GM23338 (cell line): ENCODE measurements around the gene MUC6. TPM values are rescaled to one million over a fixed set of nuclear protein-coding genes. Genes with fewer than 3 reads are reported as not detected.

Source experiments
- ATAC-seq: fragments of 200-7000 bp; cut with Tn5 transposase; 3 replicates; pipeline ENCODE4 v1.9.1; 2020
- DNase-seq: peaks from one replicate; pipeline ENCODE4 v3.0.0-alpha.2; 2015; ENCODE audit warnings: low spot score
- H2AFZ ChIP-seq: fragments of 200-600 bp; sonication (generic); 2 replicates; pipeline ENCODE4 v1.8.0; 2016; ENCODE audit warnings: antibody characterized with exemption, mild to moderate bottlenecking, moderate library complexity
- H3F3A ChIP-seq: fragments of 200-600 bp; sonication (generic); replicated peaks from 2 replicates; pipeline ENCODE4 v1.8.0; 2017; ENCODE audit warnings: antibody characterized with exemption, mixed run types, low read depth
- H3K27ac ChIP-seq: fragments of 200-600 bp; sonication (generic); 2 replicates; pipeline ENCODE4 v1.6.1; 2016; ENCODE audit warnings: low read depth
- H3K27me3 ChIP-seq: fragments of 200-600 bp; sonication (generic); 2 replicates; pipeline ENCODE4 v1.8.0; 2016; ENCODE audit warnings: mild to moderate bottlenecking, mixed run types, moderate library complexity; ENCODE audit not compliant: insufficient read depth
- H3K36me3 ChIP-seq: fragments of 200-600 bp; sonication (generic); 2 replicates; pipeline ENCODE4 v1.8.0; 2016; ENCODE audit warnings: mild to moderate bottlenecking; ENCODE audit not compliant: insufficient read depth
- H3K4me1 ChIP-seq: fragments of 200-600 bp; sonication (generic); 2 replicates; pipeline ENCODE4 v1.8.0; 2016; ENCODE audit warnings: mild to moderate bottlenecking, moderate library complexity; ENCODE audit not compliant: insufficient read depth
- H3K4me2 ChIP-seq: fragments of 200-600 bp; sonication (generic); 2 replicates; pipeline ENCODE4 v1.7.1; 2017; ENCODE audit warnings: mixed run types
- H3K4me3 ChIP-seq: fragments of 200-600 bp; sonication (generic); 2 replicates; pipeline ENCODE4 v1.6.1; 2016; ENCODE audit warnings: mixed run types
- H3K79me2 ChIP-seq: fragments of 200-600 bp; sonication (generic); replicated peaks from 2 replicates; pipeline ENCODE4 v1.8.0; 2017; ENCODE audit warnings: mild to moderate bottlenecking; ENCODE audit not compliant: insufficient read depth
- H3K9me2 ChIP-seq: fragments of 200-600 bp; sonication (generic); 2 replicates; pipeline ENCODE4 v1.8.0; 2017; ENCODE audit not compliant: insufficient read depth
- H4K20me1 ChIP-seq: fragments of 200-600 bp; sonication (generic); replicated peaks from 2 replicates; pipeline ENCODE4 v1.8.0; 2017; ENCODE audit warnings: mild to moderate bottlenecking; ENCODE audit not compliant: insufficient read depth
- H3K27ac Mint-ChIP-seq: 2 replicates; pipeline ENCODE4 v1.8.0; 2020; ENCODE audit warnings: inconsistent platforms, mild to moderate bottlenecking, moderate library complexity, mixed read lengths
- H3K27me3 Mint-ChIP-seq: 3 replicates; pipeline ENCODE4 v1.8.0; 2022; ENCODE audit warnings: low read depth, mild to moderate bottlenecking, moderate library complexity, mixed read lengths, inconsistent platforms; ENCODE audit not compliant: insufficient read depth, poor library complexity
- H3K36me3 Mint-ChIP-seq: 3 replicates; pipeline ENCODE4 v1.8.0; 2021; ENCODE audit warnings: low read depth, mild to moderate bottlenecking, inconsistent platforms, moderate library complexity, mixed read lengths
- H3K4me1 Mint-ChIP-seq: 3 replicates; pipeline ENCODE4 v1.8.0; 2020; ENCODE audit warnings: mild to moderate bottlenecking, inconsistent platforms, mixed read lengths
- H3K4me3 Mint-ChIP-seq: 3 replicates; pipeline ENCODE4 v1.8.0; 2021; ENCODE audit warnings: moderate library complexity, mild to moderate bottlenecking, inconsistent platforms, mixed read lengths
- H3K9me3 Mint-ChIP-seq: 3 replicates; pipeline ENCODE4 v1.8.0; 2020; ENCODE audit warnings: moderate library complexity, mild to moderate bottlenecking, inconsistent platforms, mixed read lengths
- CREB1 ChIP-seq: fragments of 250-450 bp; sonication (Bioruptor Pico); IDR thresholded peaks from 2 replicates; pipeline ENCODE4 v1.5.0; 2020; ENCODE audit warnings: low read depth, mild to moderate bottlenecking, moderate library complexity
- EZH2 ChIP-seq: fragments of 200-600 bp; sonication (generic); IDR thresholded peaks from one replicate; pipeline ENCODE4 v1.8.0; 2017; ENCODE audit warnings: antibody characterized with exemption, mild to moderate bottlenecking, low read depth; ENCODE audit not compliant: unreplicated experiment
- EZH2phosphoT487 ChIP-seq: fragments of 200-600 bp; sonication (generic); IDR thresholded peaks from one replicate; pipeline ENCODE4 v1.8.1; 2018; ENCODE audit warnings: antibody characterized with exemption; ENCODE audit not compliant: unreplicated experiment
- JUNB ChIP-seq: IDR thresholded peaks from one replicate; pipeline ENCODE4 v1.6.1; 2016; ENCODE audit warnings: antibody characterized with exemption; ENCODE audit not compliant: unreplicated experiment
- NANOG ChIP-seq: IDR thresholded peaks from 2 replicates; pipeline ENCODE4 v1.6.1; 2016; ENCODE audit warnings: antibody characterized with exemption, borderline replicate concordance
- POLR2AphosphoS5 ChIP-seq: IDR thresholded peaks from 2 replicates; pipeline ENCODE4 v1.6.1; 2016; ENCODE audit warnings: antibody characterized with exemption, low read depth
- STAT1 ChIP-seq: IDR thresholded peaks from one replicate; pipeline ENCODE4 v1.6.1; 2016; ENCODE audit warnings: antibody characterized with exemption; ENCODE audit not compliant: unreplicated experiment
- ZNF114 ChIP-seq: fragments of 250-450 bp; sonication (Bioruptor Pico); IDR thresholded peaks from 2 replicates; pipeline ENCODE4 v1.5.0; 2020; ENCODE audit warnings: mild to moderate bottlenecking, moderate library complexity
- ZNF331 ChIP-seq: fragments of 250-450 bp; sonication (Bioruptor Pico); IDR thresholded peaks from 2 replicates; pipeline ENCODE4 v1.5.0; 2020; ENCODE audit warnings: low read depth, mild to moderate bottlenecking, moderate library complexity
- polyA plus RNA-seq: library from polyadenylated mRNA; unstranded; fragments of >200 nt; fragmentation: Nextera tagmentation; extraction: Ambion mirVana; gene quantifications from 2 replicates; pipeline ENCODE4 v1.2.1, GENCODE V29; 2016
- total RNA-seq: library from RNA; depleted of rRNA; stranded (reverse); fragments of >200 nt; shearing (Covaris generic); gene quantifications from 2 replicates; pipeline ENCODE4 v1.2.3, GENCODE V29; 2014
- TF ChIP-seq, protein P1 (sequence below): IDR thresholded peaks from one replicate; pipeline ENCODE4 v1.6.1; 2018; ENCODE audit warnings: antibody characterized with exemption; ENCODE audit not compliant: unreplicated experiment
- TF ChIP-seq, protein P2 (sequence below): IDR thresholded peaks from 2 replicates; pipeline ENCODE4 v1.6.1; 2016; ENCODE audit warnings: antibody characterized with exemption
- TF ChIP-seq, protein P3 (sequence below): fragments of 250-450 bp; sonication (Bioruptor Pico); IDR thresholded peaks from 2 replicates; pipeline ENCODE4 v1.5.0; 2020; ENCODE audit warnings: mild to moderate bottlenecking, moderate library complexity
- TF ChIP-seq, protein P4 (sequence below), 2 experiments: fragments of 200-600 bp in 1 of 2; sonication (generic) in 1 of 2; conservative IDR thresholded peaks; 2 replicates each; pipeline versions ENCODE4 v1.5.1 to v1.6.1; 2016 to 2017; ENCODE audit warnings: antibody characterized with exemption in 2 of 2, low read depth in 2 of 2, mild to moderate bottlenecking in 2 of 2, moderate library complexity in 1 of 2

MUC6 gene
- total and polyA plus RNA-seq, 2 experiments from 2014 or later: not detected

DNA sequence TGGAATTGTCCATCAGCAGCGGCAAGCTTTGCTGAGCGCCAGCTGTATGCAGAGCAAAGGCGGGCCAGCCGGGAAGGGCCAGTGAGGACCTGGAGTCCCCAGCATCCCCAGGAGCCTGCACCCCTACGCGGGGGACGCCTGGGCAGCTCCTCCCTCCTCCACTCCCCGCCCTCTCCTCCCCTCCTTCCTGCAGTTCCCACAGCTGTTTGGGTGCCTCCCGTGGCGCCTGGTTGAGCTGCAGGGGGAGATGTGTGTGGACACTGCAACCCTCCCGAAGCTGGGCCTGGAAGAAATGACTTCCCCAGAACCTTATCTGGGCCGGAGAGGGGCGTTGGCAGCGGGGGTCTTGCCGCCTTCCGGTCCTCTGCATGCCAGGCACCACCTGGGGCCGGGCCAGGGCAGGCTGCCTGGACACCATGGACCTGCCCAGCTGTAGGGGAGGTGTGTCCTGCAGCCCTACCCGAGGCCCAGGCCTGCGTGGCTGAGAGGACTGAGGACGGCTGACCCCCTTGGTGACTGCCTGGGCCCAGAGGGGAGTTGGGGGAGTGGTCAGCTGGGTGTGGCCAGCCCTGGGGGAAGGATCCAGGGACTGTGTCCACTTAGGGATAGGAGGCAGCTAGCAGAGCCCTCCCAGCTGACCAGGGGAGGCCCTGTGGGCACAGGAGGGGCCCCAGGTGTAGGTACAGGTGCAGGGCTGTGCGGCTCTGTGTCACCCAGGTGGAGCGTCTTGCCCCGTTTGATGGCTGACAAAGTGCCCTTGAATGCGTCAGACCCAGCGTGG, 16.8 kb upstream of the MUC6 start:
- no peak overlapping the region for H3K4me3 ChIP-seq
- H4K20me1 ChIP-seq: no peaks in the 10 kb centered on the region
- H3K4me2 ChIP-seq: no peak overlapping the region
- Mint-ChIP-seq H3K4me1 (no peaks in the 10 kb centered on the region; the same call in 2 of the 3 replicates), H3K36me3 (no peaks in the 10 kb centered on the region), H3K4me3 (no peak overlapping the region), H3K9me3 (no peaks in the 10 kb centered on the region), H3K27ac (no peak overlapping the region), H3K27me3 (peaks cover 5% of the 10 kb centered on the region)
- no peaks in the 10 kb centered on the region for H3K79me2 ChIP-seq
- DNase-seq (no peak), ATAC-seq (no peak)
- H2AFZ ChIP-seq: no peak overlapping the region
- H3K36me3 ChIP-seq: no peaks in the 10 kb centered on the region
- H3K9me2 ChIP-seq: no peaks in the 10 kb centered on the region
- no peak overlapping the region for H3K27ac ChIP-seq
- no peak for TF ChIP-seq NANOG
- no peak for TF ChIP-seq ZNF331 (CRISPR knock-in tag)
- TF ChIP-seq, protein P1, sequence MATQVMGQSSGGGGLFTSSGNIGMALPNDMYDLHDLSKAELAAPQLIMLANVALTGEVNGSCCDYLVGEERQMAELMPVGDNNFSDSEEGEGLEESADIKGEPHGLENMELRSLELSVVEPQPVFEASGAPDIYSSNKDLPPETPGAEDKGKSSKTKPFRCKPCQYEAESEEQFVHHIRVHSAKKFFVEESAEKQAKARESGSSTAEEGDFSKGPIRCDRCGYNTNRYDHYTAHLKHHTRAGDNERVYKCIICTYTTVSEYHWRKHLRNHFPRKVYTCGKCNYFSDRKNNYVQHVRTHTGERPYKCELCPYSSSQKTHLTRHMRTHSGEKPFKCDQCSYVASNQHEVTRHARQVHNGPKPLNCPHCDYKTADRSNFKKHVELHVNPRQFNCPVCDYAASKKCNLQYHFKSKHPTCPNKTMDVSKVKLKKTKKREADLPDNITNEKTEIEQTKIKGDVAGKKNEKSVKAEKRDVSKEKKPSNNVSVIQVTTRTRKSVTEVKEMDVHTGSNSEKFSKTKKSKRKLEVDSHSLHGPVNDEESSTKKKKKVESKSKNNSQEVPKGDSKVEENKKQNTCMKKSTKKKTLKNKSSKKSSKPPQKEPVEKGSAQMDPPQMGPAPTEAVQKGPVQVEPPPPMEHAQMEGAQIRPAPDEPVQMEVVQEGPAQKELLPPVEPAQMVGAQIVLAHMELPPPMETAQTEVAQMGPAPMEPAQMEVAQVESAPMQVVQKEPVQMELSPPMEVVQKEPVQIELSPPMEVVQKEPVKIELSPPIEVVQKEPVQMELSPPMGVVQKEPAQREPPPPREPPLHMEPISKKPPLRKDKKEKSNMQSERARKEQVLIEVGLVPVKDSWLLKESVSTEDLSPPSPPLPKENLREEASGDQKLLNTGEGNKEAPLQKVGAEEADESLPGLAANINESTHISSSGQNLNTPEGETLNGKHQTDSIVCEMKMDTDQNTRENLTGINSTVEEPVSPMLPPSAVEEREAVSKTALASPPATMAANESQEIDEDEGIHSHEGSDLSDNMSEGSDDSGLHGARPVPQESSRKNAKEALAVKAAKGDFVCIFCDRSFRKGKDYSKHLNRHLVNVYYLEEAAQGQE: no peak
- TF ChIP-seq CREB1: no peak
- TF ChIP-seq, protein P2, sequence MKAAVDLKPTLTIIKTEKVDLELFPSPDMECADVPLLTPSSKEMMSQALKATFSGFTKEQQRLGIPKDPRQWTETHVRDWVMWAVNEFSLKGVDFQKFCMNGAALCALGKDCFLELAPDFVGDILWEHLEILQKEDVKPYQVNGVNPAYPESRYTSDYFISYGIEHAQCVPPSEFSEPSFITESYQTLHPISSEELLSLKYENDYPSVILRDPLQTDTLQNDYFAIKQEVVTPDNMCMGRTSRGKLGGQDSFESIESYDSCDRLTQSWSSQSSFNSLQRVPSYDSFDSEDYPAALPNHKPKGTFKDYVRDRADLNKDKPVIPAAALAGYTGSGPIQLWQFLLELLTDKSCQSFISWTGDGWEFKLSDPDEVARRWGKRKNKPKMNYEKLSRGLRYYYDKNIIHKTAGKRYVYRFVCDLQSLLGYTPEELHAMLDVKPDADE: no peak
- no peak for TF ChIP-seq JUNB
- TF ChIP-seq ZNF114: no peak
- TF ChIP-seq STAT1: no peak
- TF ChIP-seq EZH2phosphoT487: no peak
- TF ChIP-seq EZH2: no peak
- no peak for TF ChIP-seq POLR2AphosphoS5
- TF ChIP-seq, protein P3, sequence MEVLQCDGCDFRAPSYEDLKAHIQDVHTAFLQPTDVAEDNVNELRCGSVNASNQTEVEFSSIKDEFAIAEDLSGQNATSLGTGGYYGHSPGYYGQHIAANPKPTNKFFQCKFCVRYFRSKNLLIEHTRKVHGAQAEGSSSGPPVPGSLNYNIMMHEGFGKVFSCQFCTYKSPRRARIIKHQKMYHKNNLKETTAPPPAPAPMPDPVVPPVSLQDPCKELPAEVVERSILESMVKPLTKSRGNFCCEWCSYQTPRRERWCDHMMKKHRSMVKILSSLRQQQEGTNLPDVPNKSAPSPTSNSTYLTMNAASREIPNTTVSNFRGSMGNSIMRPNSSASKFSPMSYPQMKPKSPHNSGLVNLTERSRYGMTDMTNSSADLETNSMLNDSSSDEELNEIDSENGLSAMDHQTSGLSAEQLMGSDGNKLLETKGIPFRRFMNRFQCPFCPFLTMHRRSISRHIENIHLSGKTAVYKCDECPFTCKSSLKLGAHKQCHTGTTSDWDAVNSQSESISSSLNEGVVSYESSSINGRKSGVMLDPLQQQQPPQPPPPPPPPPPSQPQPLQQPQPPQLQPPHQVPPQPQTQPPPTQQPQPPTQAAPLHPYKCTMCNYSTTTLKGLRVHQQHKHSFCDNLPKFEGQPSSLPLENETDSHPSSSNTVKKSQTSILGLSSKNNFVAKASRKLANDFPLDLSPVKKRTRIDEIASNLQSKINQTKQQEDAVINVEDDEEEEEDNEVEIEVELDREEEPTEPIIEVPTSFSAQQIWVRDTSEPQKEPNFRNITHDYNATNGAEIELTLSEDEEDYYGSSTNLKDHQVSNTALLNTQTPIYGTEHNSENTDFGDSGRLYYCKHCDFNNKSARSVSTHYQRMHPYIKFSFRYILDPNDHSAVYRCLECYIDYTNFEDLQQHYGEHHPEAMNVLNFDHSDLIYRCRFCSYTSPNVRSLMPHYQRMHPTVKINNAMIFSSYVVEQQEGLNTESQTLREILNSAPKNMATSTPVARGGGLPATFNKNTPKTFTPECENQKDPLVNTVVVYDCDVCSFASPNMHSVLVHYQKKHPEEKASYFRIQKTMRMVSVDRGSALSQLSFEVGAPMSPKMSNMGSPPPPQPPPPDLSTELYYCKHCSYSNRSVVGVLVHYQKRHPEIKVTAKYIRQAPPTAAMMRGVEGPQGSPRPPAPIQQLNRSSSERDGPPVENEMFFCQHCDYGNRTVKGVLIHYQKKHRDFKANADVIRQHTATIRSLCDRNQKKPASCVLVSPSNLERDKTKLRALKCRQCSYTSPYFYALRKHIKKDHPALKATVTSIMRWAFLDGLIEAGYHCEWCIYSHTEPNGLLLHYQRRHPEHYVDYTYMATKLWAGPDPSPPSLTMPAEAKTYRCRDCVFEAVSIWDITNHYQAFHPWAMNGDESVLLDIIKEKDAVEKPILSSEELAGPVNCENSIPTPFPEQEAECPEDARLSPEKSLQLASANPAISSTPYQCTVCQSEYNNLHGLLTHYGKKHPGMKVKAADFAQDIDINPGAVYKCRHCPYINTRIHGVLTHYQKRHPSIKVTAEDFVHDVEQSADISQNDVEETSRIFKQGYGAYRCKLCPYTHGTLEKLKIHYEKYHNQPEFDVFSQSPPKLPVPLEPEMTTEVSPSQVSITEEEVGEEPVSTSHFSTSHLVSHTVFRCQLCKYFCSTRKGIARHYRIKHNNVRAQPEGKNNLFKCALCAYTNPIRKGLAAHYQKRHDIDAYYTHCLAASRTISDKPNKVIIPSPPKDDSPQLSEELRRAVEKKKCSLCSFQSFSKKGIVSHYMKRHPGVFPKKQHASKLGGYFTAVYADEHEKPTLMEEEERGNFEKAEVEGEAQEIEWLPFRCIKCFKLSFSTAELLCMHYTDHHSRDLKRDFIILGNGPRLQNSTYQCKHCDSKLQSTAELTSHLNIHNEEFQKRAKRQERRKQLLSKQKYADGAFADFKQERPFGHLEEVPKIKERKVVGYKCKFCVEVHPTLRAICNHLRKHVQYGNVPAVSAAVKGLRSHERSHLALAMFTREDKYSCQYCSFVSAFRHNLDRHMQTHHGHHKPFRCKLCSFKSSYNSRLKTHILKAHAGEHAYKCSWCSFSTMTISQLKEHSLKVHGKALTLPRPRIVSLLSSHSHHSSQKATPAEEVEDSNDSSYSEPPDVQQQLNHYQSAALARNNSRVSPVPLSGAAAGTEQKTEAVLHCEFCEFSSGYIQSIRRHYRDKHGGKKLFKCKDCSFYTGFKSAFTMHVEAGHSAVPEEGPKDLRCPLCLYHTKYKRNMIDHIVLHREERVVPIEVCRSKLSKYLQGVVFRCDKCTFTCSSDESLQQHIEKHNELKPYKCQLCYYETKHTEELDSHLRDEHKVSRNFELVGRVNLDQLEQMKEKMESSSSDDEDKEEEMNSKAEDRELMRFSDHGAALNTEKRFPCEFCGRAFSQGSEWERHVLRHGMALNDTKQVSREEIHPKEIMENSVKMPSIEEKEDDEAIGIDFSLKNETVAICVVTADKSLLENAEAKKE (CRISPR knock-in tag): no peak
- TF ChIP-seq, protein P4, sequence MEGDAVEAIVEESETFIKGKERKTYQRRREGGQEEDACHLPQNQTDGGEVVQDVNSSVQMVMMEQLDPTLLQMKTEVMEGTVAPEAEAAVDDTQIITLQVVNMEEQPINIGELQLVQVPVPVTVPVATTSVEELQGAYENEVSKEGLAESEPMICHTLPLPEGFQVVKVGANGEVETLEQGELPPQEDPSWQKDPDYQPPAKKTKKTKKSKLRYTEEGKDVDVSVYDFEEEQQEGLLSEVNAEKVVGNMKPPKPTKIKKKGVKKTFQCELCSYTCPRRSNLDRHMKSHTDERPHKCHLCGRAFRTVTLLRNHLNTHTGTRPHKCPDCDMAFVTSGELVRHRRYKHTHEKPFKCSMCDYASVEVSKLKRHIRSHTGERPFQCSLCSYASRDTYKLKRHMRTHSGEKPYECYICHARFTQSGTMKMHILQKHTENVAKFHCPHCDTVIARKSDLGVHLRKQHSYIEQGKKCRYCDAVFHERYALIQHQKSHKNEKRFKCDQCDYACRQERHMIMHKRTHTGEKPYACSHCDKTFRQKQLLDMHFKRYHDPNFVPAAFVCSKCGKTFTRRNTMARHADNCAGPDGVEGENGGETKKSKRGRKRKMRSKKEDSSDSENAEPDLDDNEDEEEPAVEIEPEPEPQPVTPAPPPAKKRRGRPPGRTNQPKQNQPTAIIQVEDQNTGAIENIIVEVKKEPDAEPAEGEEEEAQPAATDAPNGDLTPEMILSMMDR (conservative IDR thresholded peaks at IDR 0.05; ENCODE audit: low read depth in 2 of 2): no peak
- no peaks in the 10 kb centered on the region for H3K4me1 ChIP-seq
- no peaks in the 10 kb centered on the region for H3K27me3 ChIP-seq
- H3F3A ChIP-seq: no peaks in the 10 kb centered on the region
